Right renal pelvis (tissue), 4 donors: ENCODE results near the gene GLDN. TPM values are rescaled to one million over a fixed set of nuclear protein-coding genes. Genes with fewer than 3 reads are reported as not detected.

ENCODE experiments used
- DNase-seq, 4 donors: peaks; one replicate each; pipeline ENCODE4 v3.0.0-alpha.2; 2013; ENCODE audit warnings: low read depth in 4 of 4, low spot score in 3 of 4, missing footprints in 1 of 4
- polyA plus RNA-seq, 4 donors: library from polyadenylated mRNA; unstranded; fragments of 120-200 nt; gene quantifications; one replicate each; pipeline ENCODE4 v1.2.1, GENCODE V29; 2013; ENCODE audit not compliant: insufficient read length in 4 of 4

The GLDN gene
- under 1 TPM; 0.12 to 0.91 (median 0.27) TPM for polyA plus RNA-seq

DNA sequence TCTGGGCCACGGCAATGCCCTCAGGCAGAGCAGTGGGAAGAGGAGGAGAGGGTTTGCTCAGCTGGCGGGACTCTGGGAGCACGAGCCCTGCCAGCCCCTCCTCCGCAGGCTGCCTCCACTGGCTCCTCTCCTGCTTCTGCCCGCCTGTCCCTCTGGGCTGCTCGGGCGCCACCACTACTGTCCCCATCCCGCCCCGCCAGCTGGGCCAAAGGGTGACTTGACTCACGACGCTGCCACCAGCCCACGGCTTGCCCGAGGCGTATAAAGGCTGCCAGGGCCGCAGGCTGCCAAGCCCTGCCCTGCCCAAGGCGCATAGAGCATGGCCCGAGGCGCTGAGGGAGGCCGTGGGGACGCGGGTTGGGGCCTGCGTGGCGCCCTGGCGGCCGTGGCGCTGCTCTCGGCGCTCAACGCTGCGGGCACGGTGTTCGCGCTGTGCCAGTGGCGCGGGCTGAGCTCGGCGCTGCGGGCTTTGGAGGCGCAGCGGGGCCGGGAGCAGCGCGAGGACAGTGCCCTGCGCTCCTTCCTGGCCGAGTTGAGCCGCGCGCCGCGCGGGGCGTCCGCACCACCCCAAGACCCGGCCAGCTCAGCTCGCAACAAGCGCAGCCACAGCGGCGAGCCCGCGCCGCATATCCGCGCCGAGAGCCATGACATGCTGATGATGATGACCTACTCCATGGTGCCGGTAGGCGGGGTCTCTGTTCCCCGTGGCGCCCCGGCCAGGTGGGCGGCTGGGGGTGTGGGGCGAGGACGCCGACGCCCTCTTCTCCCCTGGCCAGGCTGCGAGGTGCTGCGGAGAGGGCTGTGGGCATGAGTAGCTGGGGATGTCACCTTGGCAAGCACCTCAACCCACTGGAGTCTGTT, at the start of gene GLDN:
GLDN (plus strand) TSS at position 290 of the 861 bp plus-strand sequence; CDS start at position 320, 30 bp downstream.
- DNase-seq = no peak

DNA sequence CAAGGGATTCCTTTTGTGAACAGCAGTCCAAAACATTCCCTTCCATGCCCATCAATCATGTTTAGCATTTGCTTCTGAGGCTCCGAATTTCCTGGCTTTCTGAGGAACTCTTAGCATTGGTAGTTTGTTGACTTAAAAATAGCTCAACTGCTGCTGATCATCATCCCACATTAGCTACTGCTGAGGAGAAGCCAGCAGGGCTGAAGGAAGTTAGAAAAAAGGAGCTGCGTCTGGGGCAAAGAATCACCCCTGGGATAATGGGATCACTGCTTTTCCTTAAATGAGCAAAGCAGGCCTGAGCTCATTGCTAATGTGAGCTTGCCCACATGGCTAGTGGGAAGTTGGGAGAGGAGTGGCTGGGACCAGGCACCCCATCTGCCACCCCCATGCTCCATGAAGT, 42.8 kb upstream of the GLDN start:
- no peak for DNase-seq

GRCh38 chr15:51299187-51300015, 42.1 kb upstream of the GLDN start:
- no peak for DNase-seq

- DNase-seq = no peak
Observed at GRCh38 chr15:51302480-51302879, 39.0 kb upstream of the GLDN start.

DNA sequence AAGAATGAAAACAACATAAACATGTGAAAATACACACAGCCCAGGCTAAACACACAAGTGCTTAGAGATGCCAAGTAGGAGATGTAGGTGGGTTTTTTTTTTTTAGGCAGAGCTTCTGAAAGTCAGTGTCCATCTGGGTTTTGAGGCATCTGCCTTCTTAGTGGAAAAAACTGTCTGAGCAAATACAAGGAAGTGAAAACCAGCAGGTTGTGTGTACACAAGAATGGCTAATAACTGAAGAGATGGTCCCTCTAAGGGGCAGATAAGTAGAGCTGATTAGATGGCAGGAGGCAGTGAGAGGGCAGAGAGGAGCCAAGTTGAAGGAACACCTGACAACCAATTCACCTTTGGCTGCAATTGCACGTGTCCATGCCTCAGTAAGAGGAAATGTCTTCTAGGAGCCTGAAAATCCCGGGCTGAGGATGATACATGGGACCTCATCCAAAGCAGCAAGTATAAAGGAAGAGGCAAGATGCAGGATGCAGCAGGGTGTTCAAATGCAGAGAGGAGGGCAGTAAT, 37.9 kb upstream of the GLDN start:
- no peak for DNase-seq

- DNase-seq = no peak
Observed at GRCh38 chr15:51307325-51307724, 34.1 kb upstream of the GLDN start.

- no peak for DNase-seq
Observed at GRCh38 chr15:51307811-51308210, 33.6 kb upstream of the GLDN start.

- DNase-seq = no peak
Observed at GRCh38 chr15:51310064-51310463, 31.4 kb upstream of the GLDN start.

GRCh38 chr15:51311510-51311909, 29.9 kb upstream of the GLDN start:
- DNase-seq = no peak

GRCh38 chr15:51312166-51313073, 29.0 kb upstream of the GLDN start:
- DNase-seq = no peak

DNA sequence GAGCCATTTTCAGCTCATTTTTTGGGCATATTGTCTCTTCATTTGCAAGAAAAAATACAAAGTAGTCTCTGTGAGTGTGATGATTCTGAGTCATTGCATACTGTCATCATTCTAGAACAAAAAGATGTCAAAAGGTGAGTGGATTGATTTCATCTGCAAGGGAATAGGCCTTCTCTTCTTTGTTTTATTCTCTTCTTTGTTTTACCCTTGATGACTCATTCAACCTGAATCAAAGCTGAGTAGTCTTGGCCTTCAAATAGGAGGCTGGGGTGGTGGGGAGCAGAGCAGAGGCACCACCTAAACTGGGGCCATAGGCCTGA, 28.4 kb upstream of the GLDN start:
- DNase-seq = no peak

- DNase-seq = no peak
Observed at GRCh38 chr15:51313644-51314280, 27.7 kb upstream of the GLDN start.

DNA sequence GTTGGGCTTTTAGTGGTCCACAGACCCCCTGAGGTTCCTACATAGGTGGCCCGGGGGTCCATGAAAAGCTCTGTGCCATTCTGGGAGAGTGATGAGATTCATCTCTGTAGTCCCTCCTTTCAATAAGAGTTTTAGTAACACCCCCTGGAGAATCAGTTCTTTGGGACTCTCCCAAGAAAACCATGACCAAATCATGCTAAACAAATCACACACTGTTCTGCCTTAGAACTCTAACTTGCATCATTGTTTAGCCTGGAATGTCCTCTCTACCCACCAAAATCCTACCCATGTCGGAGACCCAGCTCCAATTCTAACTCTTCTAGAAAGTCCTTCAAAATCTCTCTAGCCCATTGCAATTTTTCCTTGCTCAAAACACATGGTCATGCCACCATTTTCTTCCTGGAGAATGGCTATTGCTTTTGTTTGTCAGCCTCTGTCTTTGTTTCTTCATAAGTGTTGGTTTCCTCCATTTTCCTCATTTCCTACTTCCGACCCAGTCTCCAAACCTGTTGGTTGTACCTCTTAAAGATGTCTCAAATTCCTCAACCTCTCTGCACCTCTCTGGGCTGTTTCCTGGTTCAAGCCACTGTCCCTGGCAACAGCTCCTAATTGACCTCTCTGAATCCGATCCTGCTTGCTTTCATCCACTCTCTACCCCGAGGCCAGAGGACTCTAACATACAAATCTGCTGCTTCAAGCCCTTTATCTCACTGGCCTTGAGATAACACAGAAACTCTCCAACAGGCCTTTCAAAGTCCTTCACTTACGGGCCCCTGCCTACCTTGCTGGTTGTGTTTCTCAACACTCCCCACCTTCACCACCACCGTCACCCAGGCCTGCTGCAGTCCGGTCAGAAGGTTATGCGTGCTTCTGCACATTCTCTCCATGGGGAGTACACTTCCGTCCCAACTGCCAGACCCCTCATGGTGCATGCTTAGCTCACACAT, 26.8 kb upstream of the GLDN start:
- DNase-seq = no peak

DNA sequence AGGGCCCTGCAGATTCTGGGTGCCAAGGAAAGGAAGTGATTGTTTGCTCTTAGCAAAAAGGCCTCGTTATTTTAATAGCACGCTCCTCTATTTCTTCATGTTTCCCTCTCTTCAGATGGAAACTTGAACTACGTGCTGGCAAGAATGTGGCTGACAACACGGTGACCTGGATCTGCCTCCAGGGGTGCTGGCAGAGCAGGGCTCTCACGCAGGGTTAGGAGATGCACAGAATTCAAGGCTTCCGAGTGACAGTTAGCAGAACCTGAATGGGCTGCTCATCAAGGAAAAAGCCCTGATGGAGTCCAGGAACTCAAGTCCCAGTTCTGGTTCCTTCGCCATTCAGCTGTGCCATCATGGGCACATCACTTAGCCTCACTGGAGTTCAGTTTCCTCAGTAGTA, 25.7 kb upstream of the GLDN start:
- DNase-seq = no peak

GRCh38 chr15:51316636-51317035, 24.8 kb upstream of the GLDN start:
- no peak for DNase-seq

GRCh38 chr15:51318382-51319150, 22.9 kb upstream of the GLDN start:
- no peak for DNase-seq

GRCh38 chr15:51319539-51319938, 21.9 kb upstream of the GLDN start:
- DNase-seq = no peak

DNA sequence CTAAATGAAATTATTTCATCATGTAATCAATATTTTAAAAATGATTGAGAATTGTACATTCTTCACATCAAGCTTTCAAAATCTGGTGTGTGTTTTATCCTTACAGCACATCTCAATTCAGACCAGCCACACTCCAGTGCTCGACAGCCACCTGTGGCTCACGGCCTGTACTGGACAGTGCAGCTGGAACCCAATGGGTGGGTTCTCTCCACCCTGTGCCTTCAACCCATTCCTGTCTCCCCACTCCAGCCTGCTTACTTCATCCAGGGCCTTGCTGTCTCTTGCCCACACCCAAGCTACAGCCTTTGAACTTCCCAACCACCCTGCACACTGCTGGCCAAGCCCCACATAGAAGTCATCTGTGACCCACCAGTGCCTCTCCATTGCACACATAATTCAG, 20.6 kb upstream of the GLDN start:
- DNase-seq = no peak
